Endothelial cell of umbilical vein (primary cell): ENCODE data around the gene DENND5B. TPM values are rescaled to one million over a fixed set of nuclear protein-coding genes. Genes with fewer than 3 reads are reported as not detected.

Experiments
- BruUV-seq: library from RNA; stranded (reverse); fragments of 400-500 nt; replicated peaks from 2 replicates; lab custom pipeline; 2021; lab: Mats Ljungman, UMichigan
- CTCF ChIA-PET: fragments of 300-600, 350-600 bp; sonication (Branson Sonifier 250); formaldehyde crosslinking; loops from one replicate; lab custom pipeline; 2021; ENCODE audit warnings: antibody characterized with exemption, inconsistent platforms; lab: Charles Lee
- POLR2A ChIA-PET: fragments of 300-600, 350-600 bp; sonication (Branson Sonifier 250); formaldehyde crosslinking; loops from one replicate; lab custom pipeline; 2021; ENCODE audit warnings: antibody characterized with exemption, inconsistent platforms; lab: Charles Lee
- DNase-seq: peaks from one replicate; pipeline ENCODE4 v3.0.0-alpha.2; 2011; ENCODE audit warnings: low read depth, low spot score
- FAIRE-seq: peaks from 2 replicates; lab custom pipeline; 2011; peaks lifted over from hg19 to GRCh38; lab: Jason Lieb, UNC
- H2AFZ ChIP-seq: 2 replicates; pipeline ENCODE4 v1.6.0; 2012; ENCODE audit warnings: low read depth, low read length, control low read depth, inconsistent platforms
- H3K27ac ChIP-seq: 2 replicates; pipeline ENCODE4 v1.5.1; 2011; ENCODE audit warnings: low read depth, mild to moderate bottlenecking, control low read depth, low read length, moderate library complexity; ENCODE audit not compliant: insufficient read depth
- H3K27me3 ChIP-seq, 2 experiments: 2 replicates each; pipeline versions ENCODE4 v1.6.0 to v1.6.1; 2011; ENCODE audit warnings: low read length in 2 of 2, mixed read lengths in 1 of 2; ENCODE audit not compliant: control insufficient read depth in 2 of 2, insufficient read depth in 2 of 2
- H3K36me3 ChIP-seq, 2 experiments: 2 replicates in 1 of 2; 3 replicates in 1 of 2; pipeline ENCODE4 v1.5.1; 2011; ENCODE audit warnings: low read length in 2 of 2, mild to moderate bottlenecking in 1 of 2, moderate library complexity in 1 of 2; ENCODE audit not compliant: control insufficient read depth in 2 of 2, insufficient read depth in 2 of 2; ENCODE audit errors: extremely low read depth in 1 of 2
- H3K4me1 ChIP-seq: 3 replicates; pipeline ENCODE4 v1.5.1; 2011; ENCODE audit warnings: mild to moderate bottlenecking, low read length; ENCODE audit not compliant: control insufficient read depth, insufficient read depth; ENCODE audit errors: extremely low read depth
- H3K4me2 ChIP-seq: 2 replicates; pipeline ENCODE4 v1.6.1; 2011; ENCODE audit warnings: low read length, control low read depth, mixed read lengths; ENCODE audit not compliant: insufficient read depth
- H3K4me3 ChIP-seq, 3 experiments: fragments of 200-600 bp in 1 of 3; sonication (generic), shearing (Covaris generic) in 1 of 3; replicated peaks in 1 of 3; 2 replicates each; pipeline ENCODE4 v1.5.1; 2011 to 2016; ENCODE audit warnings: control low read depth in 3 of 3, low read length in 3 of 3, mild to moderate bottlenecking in 2 of 3, inconsistent platforms in 1 of 3, low read depth in 1 of 3, moderate library complexity in 1 of 3; ENCODE audit not compliant: insufficient read depth in 1 of 3
- H3K79me2 ChIP-seq: 2 replicates; pipeline ENCODE4 v1.6.0; 2012; ENCODE audit warnings: low read length, inconsistent platforms; ENCODE audit not compliant: control insufficient read depth, insufficient read depth
- H3K9ac ChIP-seq: replicated peaks from 2 replicates; pipeline ENCODE3; 2011; ENCODE audit warnings: low read length, control low read depth; ENCODE audit not compliant: insufficient read depth; ENCODE audit errors: extremely low read depth
- H3K9me1 ChIP-seq: replicated peaks from 3 replicates; pipeline ENCODE4 v1.6.0; 2011; ENCODE audit warnings: mild to moderate bottlenecking, low read length; ENCODE audit not compliant: control insufficient read depth, insufficient read depth; ENCODE audit errors: extremely low read depth
- H3K9me3 ChIP-seq: replicated peaks from 2 replicates; pipeline ENCODE4 v1.5.1; 2012; ENCODE audit warnings: low read length, inconsistent platforms; ENCODE audit not compliant: control insufficient read depth, insufficient read depth
- H4K20me1 ChIP-seq: replicated peaks from 2 replicates; pipeline ENCODE3; 2011; ENCODE audit warnings: mild to moderate bottlenecking, low read length; ENCODE audit not compliant: control insufficient read depth, insufficient read depth; ENCODE audit errors: extremely low read depth
- CTCF ChIP-seq, 2 donors: IDR thresholded peaks; 1 replicate in 1 of 2; 2 replicates in 1 of 2; pipeline ENCODE4 v1.5.1; 2011; ENCODE audit warnings: low read length in 2 of 2, mild to moderate bottlenecking in 2 of 2, moderate library complexity in 2 of 2, control low read depth in 1 of 2, inconsistent platforms in 1 of 2, low read depth in 1 of 2; ENCODE audit not compliant: insufficient read depth in 1 of 2; ENCODE audit errors: extremely low read depth in 1 of 2
- EZH2 ChIP-seq: IDR thresholded peaks from 2 replicates; pipeline ENCODE4 v1.6.1; 2012; ENCODE audit warnings: borderline replicate concordance, low read depth, mild to moderate bottlenecking, moderate library complexity, low read length, inconsistent platforms; ENCODE audit not compliant: severe bottlenecking
- FOS ChIP-seq: IDR thresholded peaks from 2 replicates; pipeline ENCODE4 v1.6.1; 2011; ENCODE audit warnings: mild to moderate bottlenecking, low read length, moderate library complexity, borderline replicate concordance; ENCODE audit not compliant: insufficient read depth
- GATA2 ChIP-seq: IDR thresholded peaks from 2 replicates; pipeline ENCODE4 v1.7.0; 2011; ENCODE audit warnings: low read depth, mild to moderate bottlenecking, moderate library complexity, mixed read lengths, low read length; ENCODE audit not compliant: insufficient read length, insufficient read depth
- JUN ChIP-seq: IDR thresholded peaks from 2 replicates; pipeline ENCODE4 v1.6.1; 2011; ENCODE audit warnings: borderline replicate concordance, low read depth; ENCODE audit not compliant: insufficient read length, insufficient read depth
- MYC ChIP-seq: IDR thresholded peaks from one replicate; pipeline ENCODE4 v1.6.1; 2011; ENCODE audit warnings: mild to moderate bottlenecking, low read depth, low read length
- POLR2A ChIP-seq: IDR thresholded peaks from 2 replicates; pipeline ENCODE4 v1.6.1; 2012; ENCODE audit warnings: low read depth, mild to moderate bottlenecking, control low read depth, low read length
- POLR2AphosphoS5 ChIP-seq: IDR thresholded peaks from 2 replicates; pipeline ENCODE4 v1.6.1; 2012; ENCODE audit warnings: low read depth, mild to moderate bottlenecking, control low read depth, low read length, moderate library complexity; ENCODE audit not compliant: insufficient read depth
- dilution Hi-C: fragments of 300-500 bp; cut with MboI; formaldehyde crosslinking; loops from one replicate; pipeline ENCODE4 v1.15.0; 2019; ENCODE audit warnings: low sequenced_read_pairs; ENCODE audit not compliant: extremely low pct_ligation_motif_present
- intact Hi-C: fragments of 100-400 bp; cut with micrococcal nuclease; formaldehyde crosslinking; loops from one replicate; pipeline ENCODE4 v1.10.0; 2022
- polyA plus RNA-seq, 4 experiments: library from polyadenylated mRNA; depleted of rRNA in 3 of 4; stranded (reverse) in 3 of 4; unstranded in 1 of 4; fragments of >200 nt; gene quantifications; 2 replicates each; pipeline versions ENCODE4 v1.2.1 to v1.2.3, GENCODE V29; 2011 to 2012; ENCODE audit warnings: missing spikeins in 1 of 4
- total RNA-seq: library from RNA; stranded (reverse); gene quantifications from 2 replicates; pipeline ENCODE4 v1.2.3, GENCODE V29; 2021
- TF ChIP-seq, protein P1 (sequence below): IDR thresholded peaks from 2 replicates; pipeline ENCODE4 v1.6.1; 2011; ENCODE audit not compliant: insufficient read depth, insufficient read length

The DENND5B gene
- total and polyA plus RNA-seq, 2 donors (not counting 3 experiments of a cell fraction or from before 2014, with no cell fraction given), result 10.3 to 18.3 TPM

GRCh38 chr12:31600750-31601149 lies 9.8 kb upstream of the DENND5B start:
- no peaks in the 10 kb centered on the region for H3K79me2 ChIP-seq
- dilution Hi-C loops, result no loop called here
- peak overlapping the region in 1 of 3 experiments; percentile 24 for H3K4me3 ChIP-seq
- peaks cover 6% of the 10 kb centered on the region for H3K4me1 ChIP-seq
- H3K27ac ChIP-seq, result no peak overlapping the region
- H2AFZ ChIP-seq, result peak overlapping the region; percentile 3
- ChIA-PET POLR2A (interaction anchor here (0.6 to 1.1 kb wide), 2 partner anchors 82 to 1047 kb away, joined by 3 read pairs; no protein-coding TSS in a partner anchor), CTCF (interaction anchor here (1.1 to 1.6 kb wide), 4 partner anchors 10 to 198 kb away, joined by 3 to 7 read pairs (median 4); partner anchors contain the start of gene DENND5B)
- DNase-seq (peak; percentile 86), FAIRE-seq (peak; percentile 82)
- H3K9me1 ChIP-seq, result no peaks in the 10 kb centered on the region
- H3K9me3 ChIP-seq, result no peaks in the 10 kb centered on the region
- TF ChIP-seq MYC, result no peak
- TF ChIP-seq, protein P1, sequence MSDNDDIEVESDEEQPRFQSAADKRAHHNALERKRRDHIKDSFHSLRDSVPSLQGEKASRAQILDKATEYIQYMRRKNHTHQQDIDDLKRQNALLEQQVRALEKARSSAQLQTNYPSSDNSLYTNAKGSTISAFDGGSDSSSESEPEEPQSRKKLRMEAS, result no peak
- no peak for TF ChIP-seq JUN
- TF ChIP-seq FOS, result no peak
- no peaks in the 10 kb centered on the region for H3K27me3 ChIP-seq
- intact Hi-C loops, result loop anchor here (1.0 kb wide), 1 partner anchor 9 kb away; the partner anchor contains the start of gene DENND5B
- BruUV-seq, result TSS peak; percentile 92
- H3K4me2 ChIP-seq, result peak overlapping the region; percentile 57
- no peaks in the 10 kb centered on the region for H4K20me1 ChIP-seq
- no peaks in the 10 kb centered on the region for H3K36me3 ChIP-seq
- peak overlapping the region; percentile 11 for H3K9ac ChIP-seq

- no peak overlapping the region for H3K9ac ChIP-seq
- no peaks in the 10 kb centered on the region for H3K9me1 ChIP-seq
- DNase-seq, result no peak
- intact Hi-C loops (loop anchor here (1.0 kb wide), 1 partner anchor 9 kb away; the partner anchor contains the start of gene DENND5B), dilution Hi-C loops (no loop called here)
- ChIA-PET POLR2A (no interaction called here), CTCF (interaction anchor here (1.1 to 1.6 kb wide), 3 partner anchors 10 to 197 kb away, joined by 3 to 7 read pairs (median 5); partner anchors contain the start of gene DENND5B)
- H3K4me1 ChIP-seq, result peaks cover 6% of the 10 kb centered on the region
- BruUV-seq, result no TSS peak
- no peak for FAIRE-seq
- H3K4me3 ChIP-seq, result no peak overlapping the region
- no peaks in the 10 kb centered on the region for H3K36me3 ChIP-seq
- no peaks in the 10 kb centered on the region for H4K20me1 ChIP-seq
- no peak overlapping the region for H3K27ac ChIP-seq
- no peaks in the 10 kb centered on the region for H3K79me2 ChIP-seq
- TF ChIP-seq GATA2 (no peak), EZH2 (no peak), CTCF (IDR thresholded peaks at IDR 0.05; ENCODE audit: extremely low read depth in 1 of 2, insufficient read depth in 1 of 2, low read depth in 1 of 2, low read length in 2 of 2) (no peak), JUN (no peak), FOS (no peak), POLR2A (no peak), MYC (no peak), POLR2AphosphoS5 (no peak)
- TF ChIP-seq, protein P1, result no peak
- H3K9me3 ChIP-seq, result no peaks in the 10 kb centered on the region
- H3K27me3 ChIP-seq, result no peaks in the 10 kb centered on the region
- H3K4me2 ChIP-seq, result peak overlapping the region; percentile 57
- no peak overlapping the region for H2AFZ ChIP-seq
These were observed 9.3 kb upstream of the DENND5B start for GRCh38 chr12:31600252-31600651.
